GM12878 (cell line): ENCODE results near the gene HSPA2. TPM values are rescaled to one million over a fixed set of nuclear protein-coding genes. Genes with fewer than 3 reads are reported as not detected.

ENCODE experiments used
- ATF7 ChIP-seq: fragments of 450-650 bp; IDR thresholded peaks from 2 replicates; pipeline ENCODE4 v1.6.1; 2016; ENCODE audit warnings: low read depth, mild to moderate bottlenecking
- CEBPB ChIP-seq, 2 experiments: fragments of 150-350 bp in 1 of 2; IDR thresholded peaks; 2 replicates each; pipeline ENCODE4 v1.6.1; 2012 to 2014; ENCODE audit warnings: low read depth in 2 of 2, low read length in 2 of 2, borderline replicate concordance in 1 of 2, inconsistent platforms in 1 of 2
- JUND ChIP-seq: IDR thresholded peaks from 2 replicates; pipeline ENCODE4 v1.6.1; 2012; ENCODE audit warnings: low read depth, mild to moderate bottlenecking, low read length, improper control_type of control experiment, moderate library complexity
- LARP7 ChIP-seq: fragments of 450-650 bp; IDR thresholded peaks from 2 replicates; pipeline ENCODE4 v1.6.1; 2017; ENCODE audit warnings: mild to moderate bottlenecking
- NFYA ChIP-seq: IDR thresholded peaks from 2 replicates; pipeline ENCODE4 v1.6.1; 2011; ENCODE audit warnings: low read depth, mild to moderate bottlenecking, low read length, improper control_type of control experiment, borderline replicate concordance
- PBX3 ChIP-seq: IDR thresholded peaks from 2 replicates; pipeline ENCODE4 v1.6.1; 2011; ENCODE audit warnings: mild to moderate bottlenecking, low read depth, low read length, moderate library complexity; ENCODE audit not compliant: insufficient replicate concordance
- SUPT20H ChIP-seq: IDR thresholded peaks from 2 replicates; pipeline ENCODE4 v1.6.1; 2011; ENCODE audit warnings: low read depth, mild to moderate bottlenecking, low read length, moderate library complexity, borderline replicate concordance; ENCODE audit not compliant: control insufficient read depth
- YBX1 ChIP-seq: fragments of 450-650 bp; IDR thresholded peaks from 2 replicates; pipeline ENCODE4 v1.6.1; 2016; ENCODE audit warnings: antibody characterized with exemption
- ZNF592 ChIP-seq: fragments of 450-650 bp; IDR thresholded peaks from 2 replicates; pipeline ENCODE4 v1.6.1; 2017; ENCODE audit warnings: mild to moderate bottlenecking, moderate library complexity
- polyA plus RNA-seq, 11 experiments: library from polyadenylated mRNA; depleted of rRNA in 4 of 11; unstranded in 6 of 11; stranded (reverse) in 5 of 11; fragments of >200 nt; fragmentation: Nextera tagmentation in 4 of 11; fragmentation: Illumina TruSeq in 1 of 11; extraction: Ambion mirVana in 4 of 11; extraction: Trizol in 1 of 11; gene quantifications; 1 replicate in 1 of 11; 2 replicates in 10 of 11; pipeline versions ENCODE4 v1.2.1 to v1.2.3, GENCODE V29; 2011 to 2016; ENCODE audit warnings: inconsistent platforms in 2 of 11, missing spikeins in 2 of 11, low read depth in 1 of 11
- total RNA-seq, 4 experiments: library from RNA; depleted of rRNA in 3 of 4; stranded (reverse); fragments of >200 nt in 3 of 4; fragmentation: Illumina TruSeq in 1 of 4; extraction: Trizol in 1 of 4; gene quantifications; 2 replicates each; pipeline versions ENCODE4 v1.2.1 to v1.2.3, GENCODE V29; 2013 to 2021

The HSPA2 gene
- total and polyA plus RNA-seq, 10 of the 15 experiments (the other 5 are each of a cell fraction or from before 2014, with no cell fraction given), result 0.02 to 1.2 (median 0.65) TPM

GRCh38 chr14:64513271-64513670, 27.3 kb upstream of the HSPA2 start (continued):
- TF ChIP-seq NFYA (no peak), CEBPB (IDR thresholded peaks at IDR 0.05; ENCODE audit: borderline replicate concordance in 1 of 2, low read depth in 2 of 2, low read length in 2 of 2) (no peak), PBX3 (no peak), JUND (no peak), SUPT20H (no peak), ZNF592 (no peak), YBX1 (no peak), LARP7 (no peak), ATF7 (no peak)
